ENCODE results near the gene TLCD4.
"Not testable (repeated sequence)": the region's sequence is repeated elsewhere in the genome, so short reads cannot be mapped to it uniquely, and the experiment has no call there.

The TLCD4 gene

GRCh38 chr1:95139039-95139438 lies 21.9 kb downstream of the TLCD4 start:
- TF ChIP-seq CTCF (IDR thresholded peaks at IDR 0.05; ENCODE audit: poor library complexity, severe bottlenecking), result no peak
- ATAC-seq (ENCODE audit: low read depth) (peak; percentile 53; the same call in 1 of the 3 replicates), DNase-seq (ENCODE audit: low spot score) (no peak)
- Histone ChIP-seq H3K36me3 (ENCODE audit: low read depth) (no peaks in the 10 kb centered on the region), H3K4me3 (ENCODE audit: severe bottlenecking) (no peak overlapping the region), H3K27ac (ENCODE audit: poor library complexity, severe bottlenecking) (no peak overlapping the region), H3K9me3 (ENCODE audit: severe bottlenecking) (no peaks in the 10 kb centered on the region), H3K27me3 (ENCODE audit: insufficient read depth, poor library complexity, severe bottlenecking) (no peaks in the 10 kb centered on the region), H3K4me1 (ENCODE audit: insufficient read depth, poor library complexity, severe bottlenecking) (no peaks in the 10 kb centered on the region)

GRCh38 chr1:95140791-95141190 lies 23.6 kb downstream of the TLCD4 start:
- no peak overlapping the region for H3K4me3 ChIP-seq (ENCODE audit: severe bottlenecking)
- no peak for DNase-seq (ENCODE audit: low spot score)
- TF ChIP-seq CTCF (IDR thresholded peaks at IDR 0.05; ENCODE audit: poor library complexity, severe bottlenecking), result no peak

GRCh38 chr1:95145493-95145892 lies 28.3 kb downstream of the TLCD4 start:
- Histone ChIP-seq H3K27me3 (ENCODE audit: insufficient read depth, poor library complexity, severe bottlenecking) (no peaks in the 10 kb centered on the region), H3K4me3 (ENCODE audit: severe bottlenecking) (no peak overlapping the region), H3K9me3 (ENCODE audit: severe bottlenecking) (no peaks in the 10 kb centered on the region), H3K27ac (ENCODE audit: poor library complexity, severe bottlenecking) (no peak overlapping the region), H3K36me3 (ENCODE audit: low read depth) (no peaks in the 10 kb centered on the region), H3K4me1 (ENCODE audit: insufficient read depth, poor library complexity, severe bottlenecking) (no peaks in the 10 kb centered on the region)
- DNase-seq (ENCODE audit: low spot score) (no peak), ATAC-seq (ENCODE audit: low read depth) (no peak)
- TF ChIP-seq CTCF (IDR thresholded peaks at IDR 0.05; ENCODE audit: poor library complexity, severe bottlenecking), result no peak

More at GRCh38 chr1:95140791-95141190, 23.6 kb downstream of the TLCD4 start:
- H3K4me1 ChIP-seq (ENCODE audit: insufficient read depth, poor library complexity, severe bottlenecking), result no peaks in the 10 kb centered on the region
- H3K36me3 ChIP-seq (ENCODE audit: low read depth), result no peaks in the 10 kb centered on the region
- no peak overlapping the region for H3K27ac ChIP-seq (ENCODE audit: poor library complexity, severe bottlenecking)
- no peaks in the 10 kb centered on the region for H3K27me3 ChIP-seq (ENCODE audit: insufficient read depth, poor library complexity, severe bottlenecking)
- ATAC-seq (ENCODE audit: low read depth), result no peak
- H3K9me3 ChIP-seq (ENCODE audit: severe bottlenecking), result no peaks in the 10 kb centered on the region

- no peak for TF ChIP-seq CTCF (IDR thresholded peaks at IDR 0.05; ENCODE audit: poor library complexity, severe bottlenecking)
- no peak for DNase-seq (ENCODE audit: low spot score)
- Histone ChIP-seq H3K36me3 (ENCODE audit: low read depth) (no peaks in the 10 kb centered on the region), H3K27me3 (ENCODE audit: insufficient read depth, poor library complexity, severe bottlenecking) (no peaks in the 10 kb centered on the region), H3K4me1 (ENCODE audit: insufficient read depth, poor library complexity, severe bottlenecking) (no peaks in the 10 kb centered on the region), H3K4me3 (ENCODE audit: severe bottlenecking) (no peak overlapping the region), H3K27ac (ENCODE audit: poor library complexity, severe bottlenecking) (no peak overlapping the region), H3K9me3 (ENCODE audit: severe bottlenecking) (no peaks in the 10 kb centered on the region)
- no peak for ATAC-seq (ENCODE audit: low read depth)
These were observed 29.5 kb downstream of the TLCD4 start for GRCh38 chr1:95146637-95147036.

GRCh38 chr1:95154096-95154495 lies 36.9 kb downstream of the TLCD4 start:
- Histone ChIP-seq H3K4me1 (ENCODE audit: insufficient read depth, poor library complexity, severe bottlenecking) (no peaks in the 10 kb centered on the region), H3K27me3 (ENCODE audit: insufficient read depth, poor library complexity, severe bottlenecking) (no peaks in the 10 kb centered on the region), H3K27ac (ENCODE audit: poor library complexity, severe bottlenecking) (no peak overlapping the region), H3K36me3 (ENCODE audit: low read depth) (no peaks in the 10 kb centered on the region), H3K4me3 (ENCODE audit: severe bottlenecking) (no peak overlapping the region), H3K9me3 (ENCODE audit: severe bottlenecking) (no peaks in the 10 kb centered on the region)
- DNase-seq (ENCODE audit: low spot score), result no peak
- no peak for TF ChIP-seq CTCF (IDR thresholded peaks at IDR 0.05; ENCODE audit: poor library complexity, severe bottlenecking)
- ATAC-seq (ENCODE audit: low read depth), result no peak

- DNase-seq (ENCODE audit: low spot score); H3K9me3 ChIP-seq (ENCODE audit: severe bottlenecking); H3K36me3 ChIP-seq (ENCODE audit: low read depth); H3K4me3 ChIP-seq (ENCODE audit: severe bottlenecking); H3K27me3 ChIP-seq (ENCODE audit: insufficient read depth, poor library complexity, severe bottlenecking); ATAC-seq (ENCODE audit: low read depth); H3K27ac ChIP-seq (ENCODE audit: poor library complexity, severe bottlenecking): not testable (repeated sequence)
- H3K4me1 ChIP-seq (ENCODE audit: insufficient read depth, poor library complexity, severe bottlenecking), result peaks cover 18% of the 10 kb centered on the region
These were observed 48.4 kb downstream of the TLCD4 start for GRCh38 chr1:95165569-95165968.
